Activated CD4-positive, CD25-positive, alpha-beta regulatory T cell treated with anti-CD3 and anti-CD28 coated beads, Interleukin-2, amount 50 U/mL, for 72 hours (primary cell): ENCODE data around the gene DNAJC15.
"Not testable (repeated sequence)": the region's sequence is repeated elsewhere in the genome, so short reads cannot be mapped to it uniquely, and the experiment has no call there.

ENCODE experiments used
- DNase-seq: peaks from one replicate; pipeline ENCODE4 v3.0.0; 2021

The DNAJC15 gene

GRCh38 chr13:43023289-43023963, at the start of gene DNAJC15:
Gene DNAJC15, plus strand, starts transcription at chr13:43023586. Its CDS starts 41 bp downstream, at chr13:43023627.
- DNase-seq = peak; percentile 83

- DNase-seq = no peak
Measured at GRCh38 chr13:42976066-42976465, 47.3 kb upstream of the DNAJC15 start.

GRCh38 chr13:42977219-42977659, 46.1 kb upstream of the DNAJC15 start:
- DNase-seq = no peak

GRCh38 chr13:42981317-42981716, 42.1 kb upstream of the DNAJC15 start:
- no peak for DNase-seq

GRCh38 chr13:42981853-42982252, 41.5 kb upstream of the DNAJC15 start:
- DNase-seq = no peak

GRCh38 chr13:42984026-42984425, 39.4 kb upstream of the DNAJC15 start:
- DNase-seq = no peak

- no peak for DNase-seq
Measured at GRCh38 chr13:42984691-42985090, 38.7 kb upstream of the DNAJC15 start.

- DNase-seq = no peak
Measured at GRCh38 chr13:42985312-42986175, 37.8 kb upstream of the DNAJC15 start.

GRCh38 chr13:42986176-42986574, 37.2 kb upstream of the DNAJC15 start:
- DNase-seq = no peak

- DNase-seq = no peak
Measured at GRCh38 chr13:42990291-42991232, 32.8 kb upstream of the DNAJC15 start.

GRCh38 chr13:42991233-42991897, 32.0 kb upstream of the DNAJC15 start:
- not testable (repeated sequence) for DNase-seq

- DNase-seq = peak; percentile 74
Measured at GRCh38 chr13:42991898-42992763, 31.3 kb upstream of the DNAJC15 start, which contains the start of gene EPSTI1. Gene EPSTI1, minus strand, starts transcription at chr13:42992241. Its CDS starts 76 bp downstream, at chr13:42992165.

GRCh38 chr13:42992764-42993122, 30.6 kb upstream of the DNAJC15 start:
- no peak for DNase-seq

GRCh38 chr13:42994878-42995277, 28.5 kb upstream of the DNAJC15 start:
- DNase-seq = no peak

- DNase-seq = no peak
Measured at GRCh38 chr13:42996584-42996983, 26.8 kb upstream of the DNAJC15 start.

GRCh38 chr13:42997381-42997780, 26.0 kb upstream of the DNAJC15 start:
- no peak for DNase-seq

- no peak for DNase-seq
Measured at GRCh38 chr13:42999491-42999890, 23.9 kb upstream of the DNAJC15 start.

- DNase-seq = no peak
Measured at GRCh38 chr13:43000676-43001075, 22.7 kb upstream of the DNAJC15 start.

- DNase-seq = no peak
Measured at GRCh38 chr13:43002021-43002420, 21.4 kb upstream of the DNAJC15 start.

GRCh38 chr13:43003010-43003409, 20.4 kb upstream of the DNAJC15 start:
- DNase-seq = no peak

- no peak for DNase-seq
Measured at GRCh38 chr13:43003729-43004128, 19.7 kb upstream of the DNAJC15 start.
